ENCODE measurements around the gene PTPRH.

PTPRH gene

DNA sequence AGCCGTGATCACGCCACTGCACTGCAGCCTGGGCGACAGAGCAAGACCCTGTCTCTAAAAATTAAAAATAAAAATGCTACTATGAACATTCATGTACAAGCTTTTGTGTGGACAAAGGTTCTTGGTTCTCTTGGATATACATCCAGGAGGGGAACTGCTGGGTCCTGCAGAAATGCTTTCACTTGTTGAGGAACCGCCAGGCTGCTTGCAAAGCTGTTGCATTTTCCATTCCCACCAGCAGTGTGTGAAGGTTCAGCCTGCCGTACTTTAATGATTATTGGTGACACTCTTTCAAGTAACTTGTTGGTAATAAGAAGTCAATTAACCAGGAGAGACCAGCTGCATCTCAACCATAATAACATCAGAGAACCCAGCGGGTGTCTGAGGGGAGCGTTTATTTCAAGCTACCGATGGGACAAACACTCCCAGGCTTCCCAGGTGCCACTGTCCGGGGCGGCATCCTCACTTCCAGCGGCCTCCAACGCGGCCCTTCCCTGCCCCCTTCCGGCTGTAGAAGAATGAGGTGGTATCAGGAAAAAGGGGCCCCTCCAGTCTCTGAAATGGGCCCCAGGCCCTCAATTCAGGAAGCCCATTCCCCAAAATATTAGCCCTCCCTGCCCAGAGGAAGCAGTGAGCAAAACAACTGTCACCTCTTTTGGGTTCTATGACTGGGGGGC lies 76.7 kb downstream of the PTPRH start:
- H3K9me3 ChIP-seq (ENCODE audit: control extremely low read depth in 1 of 5, control insufficient read depth in 4 of 5, insufficient read depth in 2 of 5, low read depth in 1 of 5, low read length in 4 of 5) = no peaks in the 10 kb centered on the region
- ChIA-PET CTCF (interaction anchor here (0.5 to 2.1 kb wide), 8 partner anchors 9 to 253 kb away, joined by 4 to 8 read pairs (median 5); no protein-coding TSS in a partner anchor), POLR2A (interaction anchor here (0.6 kb wide), 1 partner anchor 58 kb away, joined by 4 read pairs; no protein-coding TSS in a partner anchor)
- no peak overlapping the region for H3K4me3 ChIP-seq (ENCODE audit: control insufficient read depth in 1 of 7, extremely low read depth in 1 of 7, insufficient read depth in 4 of 7, low read depth in 2 of 7, low read length in 6 of 7)
- no peak overlapping the region for H3K27ac ChIP-seq (ENCODE audit: insufficient read depth in 1 of 2, low read depth in 1 of 2, low read length in 2 of 2, poor library complexity in 1 of 2, severe bottlenecking in 2 of 2)
- peaks cover 0 to 4% (median 0%) of the 10 kb centered on the region in 5 experiments for H3K27me3 ChIP-seq (replicated peaks in 2 of 5; ENCODE audit: control insufficient read depth in 4 of 5, insufficient read depth in 5 of 5, low read length in 4 of 5)
- WGBS (ENCODE audit: insufficient coverage) = 28% methylated on average over 9 of the region's 14 CpGs
- DNase-seq = peak in 2 of 3 donors; percentile 57 to 63
- no peaks in the 10 kb centered on the region for H3K36me3 ChIP-seq (ENCODE audit: control insufficient read depth in 4 of 4, insufficient read depth in 4 of 4, low read length in 3 of 4)
- H3K4me1 ChIP-seq (ENCODE audit: control extremely low read depth in 1 of 4, control insufficient read depth in 4 of 4, insufficient read depth in 4 of 4, low read length in 3 of 4) = peaks cover 0 to 7% (median 3%) of the 10 kb centered on the region in 4 experiments

DNA sequence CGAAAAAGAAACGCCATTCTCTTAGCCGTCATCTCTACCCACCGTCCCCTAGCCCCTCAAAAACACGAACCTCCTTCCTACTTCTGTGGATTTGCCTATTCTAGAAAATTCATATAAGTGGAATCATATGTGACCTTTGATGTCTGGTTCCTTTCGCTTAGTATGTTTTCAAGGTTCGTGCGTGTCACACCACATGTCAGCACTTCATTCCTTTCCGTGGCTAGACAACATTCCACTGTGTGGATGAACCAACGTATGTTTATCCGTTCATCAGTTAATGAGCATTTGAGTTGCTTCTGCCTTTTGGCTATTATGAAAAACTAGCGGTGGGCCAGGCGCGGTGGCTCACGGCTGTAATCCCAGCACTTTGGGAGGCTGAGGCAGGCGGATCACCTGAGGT lies 77.9 kb downstream of the PTPRH start:
- DNase-seq = no peak
- H3K4me3 ChIP-seq (ENCODE audit: control insufficient read depth in 1 of 7, extremely low read depth in 1 of 7, insufficient read depth in 4 of 7, low read depth in 2 of 7, low read length in 6 of 7) = no peak overlapping the region
- H3K27me3 ChIP-seq (replicated peaks in 2 of 5; ENCODE audit: control insufficient read depth in 4 of 5, insufficient read depth in 5 of 5, low read length in 4 of 5) = peaks cover 0 to 4% (median 0%) of the 10 kb centered on the region in 5 experiments
- no peak overlapping the region for H3K27ac ChIP-seq (ENCODE audit: insufficient read depth in 1 of 2, low read depth in 1 of 2, low read length in 2 of 2, poor library complexity in 1 of 2, severe bottlenecking in 2 of 2)
- no peaks in the 10 kb centered on the region for H3K9me3 ChIP-seq (ENCODE audit: control extremely low read depth in 1 of 5, control insufficient read depth in 4 of 5, insufficient read depth in 2 of 5, low read depth in 1 of 5, low read length in 4 of 5)
- no peaks in the 10 kb centered on the region for H3K36me3 ChIP-seq (ENCODE audit: control insufficient read depth in 4 of 4, insufficient read depth in 4 of 4, low read length in 3 of 4)
- POLR2A ChIA-PET = no interaction called here
- 94% methylated on average over 12 of the region's 16 CpGs for WGBS (ENCODE audit: insufficient coverage)
- peaks cover 0 to 7% (median 3%) of the 10 kb centered on the region in 4 experiments for H3K4me1 ChIP-seq (ENCODE audit: control extremely low read depth in 1 of 4, control insufficient read depth in 4 of 4, insufficient read depth in 4 of 4, low read length in 3 of 4)
- CTCF ChIA-PET = interaction anchor here (1.5 to 2.1 kb wide), 2 partner anchors 12 to 15 kb away, joined by 5 read pairs; no protein-coding TSS in a partner anchor
